HepG2 (cell line): ENCODE results near the gene SFTA2. TPM values are rescaled to one million over a fixed set of nuclear protein-coding genes. Genes with fewer than 3 reads are reported as not detected.
A peak's percentile ranks its signal among the peaks of the same experiment; 100 is the strongest.

ENCODE experiments used
- AGO1 ChIP-seq: fragments of 200-400 bp; formaldehyde crosslinking; IDR thresholded peaks from 2 replicates; pipeline ENCODE4 v1.6.1; 2017; ENCODE audit warnings: mild to moderate bottlenecking, low read depth, low read length, moderate library complexity; ENCODE audit not compliant: poor library complexity, severe bottlenecking
- ARNTL ChIP-seq: sonication (generic); formaldehyde crosslinking; IDR thresholded peaks from 2 replicates; pipeline ENCODE4 v1.4.0; 2020; ENCODE audit warnings: mild to moderate bottlenecking, missing genetic modification reagents
- CHD4 ChIP-seq: fragments of 200-600 bp; sonication (generic); IDR thresholded peaks from 2 replicates; pipeline ENCODE4 v1.7.0; 2017; ENCODE audit warnings: mild to moderate bottlenecking, low read length, borderline replicate concordance
- DNMT1 ChIP-seq: sonication (generic); formaldehyde crosslinking; IDR thresholded peaks from 2 replicates; pipeline ENCODE4 v1.5.1; 2020; ENCODE audit warnings: mild to moderate bottlenecking, missing genetic modification reagents
- GZF1 ChIP-seq: sonication (generic); formaldehyde crosslinking; IDR thresholded peaks from 2 replicates; pipeline ENCODE4 v1.5.1; 2020; ENCODE audit warnings: mild to moderate bottlenecking, missing genetic modification reagents
- JUN ChIP-seq: sonication (generic); formaldehyde crosslinking; IDR thresholded peaks from 2 replicates; pipeline ENCODE4 v1.4.0; 2020; ENCODE audit warnings: mild to moderate bottlenecking, missing genetic modification reagents
- KDM4B ChIP-seq: sonication (generic); formaldehyde crosslinking; IDR thresholded peaks from 2 replicates; pipeline ENCODE4 v1.4.0; 2020; ENCODE audit warnings: missing genetic modification reagents
- NCOA5 ChIP-seq: sonication (generic); formaldehyde crosslinking; IDR thresholded peaks from 2 replicates; pipeline ENCODE4 v1.4.0; 2020; ENCODE audit warnings: missing genetic modification reagents
- PCBP1 ChIP-seq: fragments of 200-400 bp; formaldehyde crosslinking; IDR thresholded peaks from 2 replicates; pipeline ENCODE4 v1.6.1; 2017; ENCODE audit warnings: mild to moderate bottlenecking, low read depth, low read length, borderline replicate concordance
- RFXAP ChIP-seq: sonication (generic); formaldehyde crosslinking; IDR thresholded peaks from 2 replicates; pipeline ENCODE4 v1.4.0; 2020; ENCODE audit warnings: missing genetic modification reagents, borderline replicate concordance
- SKIL ChIP-seq: sonication (generic); formaldehyde crosslinking; IDR thresholded peaks from 2 replicates; pipeline ENCODE4 v1.8.0; 2022; ENCODE audit warnings: missing genetic modification reagents, mild to moderate bottlenecking, moderate library complexity, borderline replicate concordance
- SNAI1 ChIP-seq: sonication (generic); formaldehyde crosslinking; IDR thresholded peaks from 2 replicates; pipeline ENCODE4 v1.5.0; 2020; ENCODE audit warnings: mild to moderate bottlenecking, missing genetic modification reagents, borderline replicate concordance
- SP2 ChIP-seq: sonication (generic); formaldehyde crosslinking; IDR thresholded peaks from 2 replicates; pipeline ENCODE4 v1.5.1; 2020; ENCODE audit warnings: mild to moderate bottlenecking, missing genetic modification reagents
- SP5 ChIP-seq: IDR thresholded peaks from 2 replicates; pipeline ENCODE4 v1.6.1; 2016; ENCODE audit warnings: low read depth, borderline replicate concordance
- SPEN ChIP-seq: sonication (generic); formaldehyde crosslinking; IDR thresholded peaks from 2 replicates; pipeline ENCODE4 v1.5.1; 2020; ENCODE audit warnings: low read depth, mild to moderate bottlenecking, missing genetic modification reagents
- TCF7 ChIP-seq: sonication (generic); IDR thresholded peaks from 2 replicates; pipeline ENCODE4 v1.6.1; 2016; ENCODE audit warnings: antibody characterized with exemption, low read depth
- TP53 ChIP-seq: sonication (generic); formaldehyde crosslinking; conservative IDR thresholded peaks from 2 replicates; pipeline ENCODE4 v1.4.0; 2020; ENCODE audit warnings: missing genetic modification reagents
- U2AF1 ChIP-seq: fragments of 200-400 bp; formaldehyde crosslinking; optimal IDR thresholded peaks from 2 replicates; pipeline ENCODE3; 2017; ENCODE audit warnings: mild to moderate bottlenecking, low read depth, low read length
- ZBTB8A ChIP-seq: sonication (generic); formaldehyde crosslinking; IDR thresholded peaks from 2 replicates; pipeline ENCODE4 v1.4.0; 2020; ENCODE audit warnings: mild to moderate bottlenecking, low read depth, missing genetic modification reagents, borderline replicate concordance
- ZKSCAN5 ChIP-seq: sonication (generic); formaldehyde crosslinking; IDR thresholded peaks from 2 replicates; pipeline ENCODE4 v1.5.1; 2020; ENCODE audit warnings: mild to moderate bottlenecking, missing genetic modification reagents
- ZNF263 ChIP-seq: sonication (generic); formaldehyde crosslinking; IDR thresholded peaks from 2 replicates; pipeline ENCODE4 v1.4.0; 2020; ENCODE audit warnings: missing genetic modification reagents
- ZNF274 ChIP-seq: sonication (generic); formaldehyde crosslinking; IDR thresholded peaks from 2 replicates; pipeline ENCODE4 v1.5.1; 2020; ENCODE audit warnings: mild to moderate bottlenecking, missing genetic modification reagents
- ZNF431 ChIP-seq: sonication (generic); formaldehyde crosslinking; IDR thresholded peaks from 2 replicates; pipeline ENCODE4 v1.9.0; 2022; ENCODE audit warnings: missing genetic modification reagents, low read depth, mild to moderate bottlenecking, borderline replicate concordance
- ZNF451 ChIP-seq: sonication (generic); formaldehyde crosslinking; IDR thresholded peaks from 2 replicates; pipeline ENCODE4 v1.5.0; 2020; ENCODE audit warnings: mild to moderate bottlenecking, missing genetic modification reagents
- ZNF501 ChIP-seq: sonication (generic); formaldehyde crosslinking; IDR thresholded peaks from 2 replicates; pipeline ENCODE4 v1.5.1; 2020; ENCODE audit warnings: mild to moderate bottlenecking, moderate library complexity, missing genetic modification reagents
- ZNF709 ChIP-seq: sonication (generic); formaldehyde crosslinking; IDR thresholded peaks from 2 replicates; pipeline ENCODE4 v1.5.0; 2020; ENCODE audit warnings: mild to moderate bottlenecking, missing genetic modification reagents
- ZNF792 ChIP-seq: IDR thresholded peaks from 2 replicates; pipeline ENCODE4 v1.6.1; 2016
- polyA plus RNA-seq, 8 experiments: library from polyadenylated mRNA; depleted of rRNA in 3 of 8; stranded (reverse) in 7 of 8; unstranded in 1 of 8; fragments of >200 nt; fragmentation: Illumina TruSeq in 4 of 8; extraction: Trizol in 4 of 8; gene quantifications; 2 replicates each; pipeline versions ENCODE4 v1.2.1 to v1.2.3, GENCODE V29; 2011 to 2016; ENCODE audit warnings: low read depth in 4 of 8, missing spikeins in 1 of 8, mixed read lengths in 1 of 8; ENCODE audit not compliant: insufficient read depth in 1 of 8
- total RNA-seq, 5 experiments: library from RNA; depleted of rRNA; stranded (reverse); fragments of >200 nt; fragmentation: Illumina TruSeq; extraction: Trizol; gene quantifications; 2 replicates each; pipeline ENCODE4 v1.2.3, GENCODE V29; 2016; ENCODE audit warnings: low read depth in 1 of 5
- TF ChIP-seq, protein P1 (sequence below): sonication (generic); formaldehyde crosslinking; IDR thresholded peaks from 2 replicates; pipeline ENCODE4 v1.5.0; 2020; ENCODE audit warnings: mild to moderate bottlenecking, missing genetic modification reagents

The SFTA2 gene
- total and polyA plus RNA-seq, 2 of the 13 experiments (the other 11 are each of a cell fraction or from before 2014, with no cell fraction given) = not detected

DNA sequence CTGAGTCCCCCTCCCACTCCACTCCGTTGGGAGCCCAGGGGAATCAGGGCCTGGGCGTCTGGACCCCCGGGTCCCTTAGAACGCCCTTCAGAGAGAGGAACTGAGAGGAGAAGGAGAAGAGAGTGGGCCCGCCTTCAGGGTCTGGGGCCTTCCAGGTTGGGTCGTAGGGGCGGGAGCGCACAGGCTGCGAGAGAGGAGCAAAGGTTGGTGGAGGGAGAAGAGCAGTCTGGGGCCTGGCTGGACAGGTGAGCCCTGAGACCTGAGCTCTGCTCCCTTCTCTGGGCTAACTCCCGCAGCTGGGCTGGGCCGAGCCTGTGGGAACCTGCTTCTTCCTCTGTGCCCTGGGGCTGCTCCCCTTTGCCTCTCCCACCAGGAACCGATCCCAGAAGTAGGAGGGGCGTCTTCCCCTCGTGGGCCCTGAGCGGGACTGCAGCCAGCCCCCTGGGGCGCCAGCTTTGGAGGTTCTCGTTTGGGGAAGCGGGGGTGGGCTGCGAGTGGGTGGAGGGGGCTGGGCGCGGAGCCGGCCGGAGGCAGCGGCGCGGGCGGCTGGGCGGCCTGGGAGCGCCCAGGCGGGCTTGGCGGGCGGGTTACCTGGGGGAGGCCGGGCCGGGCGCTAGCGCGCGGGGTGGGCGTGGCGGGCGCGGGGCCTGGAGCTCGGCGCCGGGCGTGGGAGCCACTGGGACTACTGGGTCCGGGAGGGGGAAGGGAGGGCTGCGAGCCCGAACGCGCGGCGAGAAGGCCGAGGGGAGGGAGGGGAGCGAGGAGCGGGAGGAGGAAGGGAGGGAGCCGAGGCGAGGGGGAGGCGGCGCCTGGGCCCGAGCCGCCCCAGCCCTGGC, 48.1 kb downstream of the SFTA2 start, which contains the start of gene DDR1 (continued):
- TF ChIP-seq SKIL (CRISPR knock-in tag) (no peak), U2AF1 (no peak), CHD4 (no peak), NCOA5 (CRISPR knock-in tag) (no peak), AGO1 (no peak), PCBP1 (0 out of 2 replicates have a peak, but pooled peaks have one; percentile 29), TP53 (CRISPR knock-in tag) (no peak), ZNF274 (CRISPR knock-in tag) (peak; percentile 77; the same call in 1 of the 2 replicates), ZBTB8A (CRISPR knock-in tag) (peak; percentile 45; the same call in 1 of the 2 replicates), ZNF792 (CRISPR knock-in tag) (no peak), KDM4B (no peak), SP2 (CRISPR knock-in tag) (no peak), TCF7 (no peak), SP5 (CRISPR knock-in tag) (no peak), ZNF451 (no peak), SNAI1 (CRISPR knock-in tag) (no peak), ZNF501 (CRISPR knock-in tag) (no peak), GZF1 (CRISPR knock-in tag) (peak; percentile 18; the same call in 1 of the 2 replicates), ZNF431 (CRISPR knock-in tag) (no peak), ZNF263 (CRISPR knock-in tag) (peak; percentile 65), RFXAP (CRISPR knock-in tag) (no peak), ZKSCAN5 (CRISPR knock-in tag) (no peak), ARNTL (CRISPR knock-in tag) (no peak), JUN (CRISPR knock-in tag) (peak; percentile 35; the same call in 1 of the 2 replicates), SPEN (CRISPR knock-in tag) (peak; percentile 16; the same call in 1 of the 2 replicates), ZNF709 (no peak; the same call in 1 of the 2 replicates), DNMT1 (CRISPR knock-in tag) (no peak)
- TF ChIP-seq, protein P1, sequence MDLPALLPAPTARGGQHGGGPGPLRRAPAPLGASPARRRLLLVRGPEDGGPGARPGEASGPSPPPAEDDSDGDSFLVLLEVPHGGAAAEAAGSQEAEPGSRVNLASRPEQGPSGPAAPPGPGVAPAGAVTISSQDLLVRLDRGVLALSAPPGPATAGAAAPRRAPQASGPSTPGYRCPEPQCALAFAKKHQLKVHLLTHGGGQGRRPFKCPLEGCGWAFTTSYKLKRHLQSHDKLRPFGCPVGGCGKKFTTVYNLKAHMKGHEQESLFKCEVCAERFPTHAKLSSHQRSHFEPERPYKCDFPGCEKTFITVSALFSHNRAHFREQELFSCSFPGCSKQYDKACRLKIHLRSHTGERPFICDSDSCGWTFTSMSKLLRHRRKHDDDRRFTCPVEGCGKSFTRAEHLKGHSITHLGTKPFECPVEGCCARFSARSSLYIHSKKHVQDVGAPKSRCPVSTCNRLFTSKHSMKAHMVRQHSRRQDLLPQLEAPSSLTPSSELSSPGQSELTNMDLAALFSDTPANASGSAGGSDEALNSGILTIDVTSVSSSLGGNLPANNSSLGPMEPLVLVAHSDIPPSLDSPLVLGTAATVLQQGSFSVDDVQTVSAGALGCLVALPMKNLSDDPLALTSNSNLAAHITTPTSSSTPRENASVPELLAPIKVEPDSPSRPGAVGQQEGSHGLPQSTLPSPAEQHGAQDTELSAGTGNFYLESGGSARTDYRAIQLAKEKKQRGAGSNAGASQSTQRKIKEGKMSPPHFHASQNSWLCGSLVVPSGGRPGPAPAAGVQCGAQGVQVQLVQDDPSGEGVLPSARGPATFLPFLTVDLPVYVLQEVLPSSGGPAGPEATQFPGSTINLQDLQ = no peak
